T-helper 17 cell (primary cell): ENCODE measurements around the gene TMEM145. TPM values are rescaled to one million over a fixed set of nuclear protein-coding genes. Genes with fewer than 3 reads are reported as not detected.

ENCODE experiments used
- ATAC-seq: fragments of 150-1000 bp; cut with Tn5 transposase; 2 replicates; pipeline ENCODE4 v1.10.0; 2021; ENCODE audit warnings: mild to moderate bottlenecking, moderate library complexity
- DNase-seq, 3 donors: peaks; one replicate each; pipeline versions ENCODE4 v3.0.0 to v3.0.0-alpha.2; 2020 to 2021
- H3K9me3 ChIP-seq: one replicate; pipeline ENCODE4 v1.7.0; 2013; ENCODE audit warnings: low read length, mild to moderate bottlenecking; ENCODE audit not compliant: control insufficient read depth, poor library complexity, severe bottlenecking
- H3K27ac Mint-ChIP-seq: one replicate; pipeline ENCODE4 v1.8.0; 2022; ENCODE audit warnings: mild to moderate bottlenecking, moderate library complexity, mixed read lengths
- H3K27me3 Mint-ChIP-seq: one replicate; pipeline ENCODE4 v1.8.0; 2022; ENCODE audit warnings: mixed read lengths
- H3K36me3 Mint-ChIP-seq: one replicate; pipeline ENCODE4 v1.8.0; 2022; ENCODE audit warnings: low read depth, mixed read lengths
- H3K4me1 Mint-ChIP-seq: one replicate; pipeline ENCODE4 v1.8.0; 2022; ENCODE audit warnings: mild to moderate bottlenecking, mixed read lengths
- H3K4me3 Mint-ChIP-seq: one replicate; pipeline ENCODE4 v1.8.0; 2022; ENCODE audit warnings: mild to moderate bottlenecking, moderate library complexity, mixed read lengths
- total RNA-seq, 4 donors: library from RNA in 2 of 4; stranded (reverse) in 2 of 4; gene quantifications; one replicate each; pipeline ENCODE4 v1.2.3 and lab custom pipeline; 2022 to 2026

Gene TMEM145
- total RNA-seq, 2 donors from 2014 or later = not detected

DNA sequence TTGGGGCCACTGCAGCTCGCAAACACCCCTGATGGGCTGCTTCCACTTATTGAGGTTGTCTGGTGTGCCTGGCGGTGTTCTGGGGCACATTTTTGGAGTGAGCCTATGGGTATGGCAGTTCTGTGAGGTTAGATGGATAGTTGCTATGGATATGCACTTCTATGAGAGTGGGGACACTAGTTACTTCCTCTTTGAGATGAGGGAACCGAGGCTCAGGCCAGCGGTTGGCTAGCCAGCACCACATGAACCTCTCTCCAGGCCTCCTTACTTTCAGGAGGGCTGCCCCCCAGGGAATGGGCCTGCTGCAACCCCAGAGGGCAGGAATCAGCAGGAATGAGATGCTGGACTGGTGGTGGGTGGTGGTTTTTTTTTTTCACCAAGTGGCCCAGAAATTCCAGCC lies 24.7 kb upstream of the TMEM145 start:
- no peak for ATAC-seq
- Mint-ChIP-seq H3K4me3 (no peak overlapping the region), H3K36me3 (peaks cover 9% of the 10 kb centered on the region), H3K27me3 (no peaks in the 10 kb centered on the region), H3K4me1 (peaks cover 26% of the 10 kb centered on the region), H3K27ac (no peak overlapping the region)
- no peak for DNase-seq
- H3K9me3 ChIP-seq = no peaks in the 10 kb centered on the region

DNA sequence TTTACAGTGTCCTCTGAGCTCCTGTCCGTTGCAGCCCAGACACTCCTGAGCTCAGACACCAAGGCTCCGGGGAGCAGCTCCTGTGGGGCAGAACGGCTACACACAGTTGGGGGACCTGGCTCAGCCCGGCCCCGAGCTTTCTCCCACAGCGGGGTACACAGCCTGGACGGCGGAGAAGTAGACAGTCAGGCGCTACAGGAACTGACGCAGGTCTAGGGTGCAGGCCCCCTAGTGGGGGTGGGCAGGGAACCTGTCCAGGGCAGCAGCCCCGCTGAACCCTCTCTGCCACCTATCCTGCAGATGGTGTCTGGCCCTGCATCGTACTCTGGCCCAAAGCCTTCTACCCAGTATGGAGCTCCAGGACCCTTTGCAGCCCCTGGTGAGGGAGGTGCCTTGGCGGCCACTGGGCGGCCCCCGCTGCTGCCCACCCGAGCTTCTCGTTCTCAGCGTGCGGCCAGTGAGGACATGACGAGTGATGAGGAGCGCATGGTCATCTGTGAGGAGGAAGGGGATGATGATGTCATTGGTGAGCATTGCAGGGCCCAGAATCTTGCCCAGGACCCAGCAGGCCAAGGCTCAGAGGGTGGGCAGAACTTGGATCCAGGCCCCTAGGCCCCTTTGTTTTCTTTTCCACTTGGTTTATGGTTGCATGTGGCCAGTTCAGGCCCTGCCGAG lies 24.1 kb upstream of the TMEM145 start:
- no peak for ATAC-seq
- Mint-ChIP-seq H3K27ac (no peak overlapping the region), H3K27me3 (no peaks in the 10 kb centered on the region), H3K4me3 (no peak overlapping the region), H3K4me1 (peaks cover 26% of the 10 kb centered on the region), H3K36me3 (peaks cover 9% of the 10 kb centered on the region)
- no peak for DNase-seq
- no peaks in the 10 kb centered on the region for H3K9me3 ChIP-seq

DNA sequence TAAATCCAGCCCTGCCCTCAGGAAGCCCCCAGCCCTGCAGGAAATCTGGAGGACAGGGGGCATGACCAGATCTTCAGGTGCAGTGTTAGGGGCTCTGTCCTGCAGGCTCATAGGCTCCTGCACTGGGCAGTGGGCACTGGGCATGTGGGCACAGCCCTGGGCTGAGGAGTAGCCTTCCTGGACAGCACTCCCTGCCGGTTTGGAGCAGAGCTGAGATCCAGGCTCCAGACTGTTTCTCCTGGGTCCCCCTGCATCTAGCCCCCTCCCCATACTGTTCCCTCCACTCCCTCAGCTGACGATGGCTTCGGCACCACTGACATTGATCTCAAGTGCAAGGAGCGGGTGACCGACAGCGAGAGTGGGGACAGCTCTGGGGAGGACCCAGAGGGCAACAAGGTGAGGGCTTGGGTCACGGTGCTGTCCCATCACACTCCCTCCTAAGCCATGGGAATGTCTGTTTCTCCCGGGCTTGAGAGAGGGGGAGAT lies 23.5 kb upstream of the TMEM145 start:
- no peak for DNase-seq
- no peaks in the 10 kb centered on the region for H3K9me3 ChIP-seq
- Mint-ChIP-seq H3K4me1 (peaks cover 26% of the 10 kb centered on the region), H3K36me3 (peaks cover 9% of the 10 kb centered on the region), H3K27me3 (no peaks in the 10 kb centered on the region), H3K27ac (no peak overlapping the region), H3K4me3 (no peak overlapping the region)
- ATAC-seq = no peak

DNA sequence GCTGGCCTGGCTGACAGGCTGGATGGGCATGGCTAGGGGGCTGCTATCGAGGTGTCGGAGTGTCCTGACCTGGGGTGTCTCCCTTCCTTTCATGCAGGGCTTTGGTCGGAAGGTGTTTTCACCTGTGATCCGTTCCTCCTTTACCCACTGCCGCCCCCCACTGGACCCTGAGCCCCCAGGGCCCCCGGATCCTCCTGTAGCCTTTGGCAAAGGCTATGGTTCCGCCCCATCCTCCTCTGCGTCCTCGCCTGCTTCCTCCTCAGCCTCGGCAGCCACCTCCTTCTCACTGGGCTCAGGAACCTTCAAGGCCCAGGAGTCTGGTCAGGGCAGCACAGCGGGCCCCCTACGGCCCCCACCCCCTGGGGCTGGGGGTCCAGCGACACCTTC lies 23.0 kb upstream of the TMEM145 start:
- Mint-ChIP-seq H3K36me3 (peaks cover 6% of the 10 kb centered on the region), H3K4me1 (peaks cover 21% of the 10 kb centered on the region), H3K4me3 (no peak overlapping the region), H3K27ac (no peak overlapping the region), H3K27me3 (no peaks in the 10 kb centered on the region)
- no peaks in the 10 kb centered on the region for H3K9me3 ChIP-seq
- ATAC-seq (no peak), DNase-seq (no peak)

DNA sequence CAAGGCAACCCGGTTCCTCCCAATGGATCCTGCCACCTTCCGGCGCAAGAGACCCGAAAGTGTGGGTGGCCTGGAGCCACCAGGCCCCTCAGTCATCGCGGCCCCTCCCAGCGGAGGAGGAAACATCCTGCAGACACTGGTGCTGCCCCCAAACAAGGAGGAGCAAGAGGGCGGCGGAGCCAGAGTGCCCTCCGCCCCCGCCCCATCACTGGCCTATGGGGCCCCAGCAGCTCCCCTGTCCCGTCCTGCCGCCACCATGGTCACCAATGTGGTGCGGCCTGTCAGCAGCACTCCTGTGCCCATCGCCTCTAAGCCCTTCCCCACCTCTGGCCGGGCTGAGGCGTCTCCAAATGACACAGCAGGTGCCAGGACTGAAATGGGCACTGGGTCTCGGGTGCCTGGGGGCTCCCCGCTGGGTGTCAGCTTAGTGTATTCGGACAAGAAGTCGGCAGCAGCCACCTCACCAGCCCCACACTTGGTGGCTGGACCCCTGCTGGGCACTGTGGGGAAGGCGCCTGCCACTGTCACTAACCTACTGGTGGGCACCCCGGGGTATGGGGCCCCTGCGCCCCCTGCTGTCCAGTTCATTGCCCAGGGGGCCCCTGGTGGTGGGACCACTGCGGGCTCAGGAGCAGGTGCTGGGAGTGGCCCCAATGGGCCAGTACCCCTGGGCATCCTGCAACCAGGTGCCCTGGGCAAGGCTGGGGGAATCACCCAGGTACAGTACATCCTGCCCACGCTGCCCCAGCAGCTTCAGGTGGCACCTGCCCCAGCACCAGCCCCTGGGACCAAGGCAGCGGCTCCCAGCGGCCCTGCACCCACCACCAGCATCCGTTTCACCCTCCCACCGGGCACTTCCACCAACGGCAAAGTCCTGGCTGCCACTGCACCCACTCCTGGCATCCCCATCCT lies 22.3 kb upstream of the TMEM145 start:
- DNase-seq (peak; percentile 42 to 47 (median 46)), ATAC-seq (peak; percentile 67)
- no peaks in the 10 kb centered on the region for H3K9me3 ChIP-seq
- H3K36me3 Mint-ChIP-seq = peaks cover 6% of the 10 kb centered on the region
- H3K27me3 Mint-ChIP-seq = no peaks in the 10 kb centered on the region
- H3K27ac Mint-ChIP-seq = no peak overlapping the region
- no peak overlapping the region for H3K4me3 Mint-ChIP-seq
- H3K4me1 Mint-ChIP-seq = peaks cover 15% of the 10 kb centered on the region

DNA sequence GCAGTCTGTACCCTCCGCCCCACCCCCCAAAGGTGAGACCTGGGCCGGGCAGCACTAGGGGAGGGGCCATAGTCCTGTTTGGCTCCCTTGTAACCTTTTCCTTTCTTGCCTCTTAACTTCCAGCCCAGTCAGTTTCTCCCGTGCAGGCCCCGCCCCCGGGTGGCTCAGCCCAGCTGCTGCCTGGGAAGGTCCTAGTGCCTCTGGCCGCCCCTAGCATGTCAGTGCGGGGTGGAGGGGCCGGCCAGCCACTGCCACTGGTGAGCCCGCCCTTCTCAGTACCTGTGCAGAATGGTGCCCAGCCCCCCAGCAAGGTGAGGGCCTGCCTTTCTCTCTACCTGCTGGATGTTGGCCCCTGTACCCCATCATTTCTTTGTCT lies 21.7 kb upstream of the TMEM145 start:
- ATAC-seq (no peak), DNase-seq (no peak)
- H3K9me3 ChIP-seq = no peaks in the 10 kb centered on the region
- H3K27ac Mint-ChIP-seq = peak overlapping the region; percentile 93
- H3K4me1 Mint-ChIP-seq = peaks cover 13% of the 10 kb centered on the region
- no peak overlapping the region for H3K4me3 Mint-ChIP-seq
- peaks cover 6% of the 10 kb centered on the region for H3K36me3 Mint-ChIP-seq
- H3K27me3 Mint-ChIP-seq = no peaks in the 10 kb centered on the region

DNA sequence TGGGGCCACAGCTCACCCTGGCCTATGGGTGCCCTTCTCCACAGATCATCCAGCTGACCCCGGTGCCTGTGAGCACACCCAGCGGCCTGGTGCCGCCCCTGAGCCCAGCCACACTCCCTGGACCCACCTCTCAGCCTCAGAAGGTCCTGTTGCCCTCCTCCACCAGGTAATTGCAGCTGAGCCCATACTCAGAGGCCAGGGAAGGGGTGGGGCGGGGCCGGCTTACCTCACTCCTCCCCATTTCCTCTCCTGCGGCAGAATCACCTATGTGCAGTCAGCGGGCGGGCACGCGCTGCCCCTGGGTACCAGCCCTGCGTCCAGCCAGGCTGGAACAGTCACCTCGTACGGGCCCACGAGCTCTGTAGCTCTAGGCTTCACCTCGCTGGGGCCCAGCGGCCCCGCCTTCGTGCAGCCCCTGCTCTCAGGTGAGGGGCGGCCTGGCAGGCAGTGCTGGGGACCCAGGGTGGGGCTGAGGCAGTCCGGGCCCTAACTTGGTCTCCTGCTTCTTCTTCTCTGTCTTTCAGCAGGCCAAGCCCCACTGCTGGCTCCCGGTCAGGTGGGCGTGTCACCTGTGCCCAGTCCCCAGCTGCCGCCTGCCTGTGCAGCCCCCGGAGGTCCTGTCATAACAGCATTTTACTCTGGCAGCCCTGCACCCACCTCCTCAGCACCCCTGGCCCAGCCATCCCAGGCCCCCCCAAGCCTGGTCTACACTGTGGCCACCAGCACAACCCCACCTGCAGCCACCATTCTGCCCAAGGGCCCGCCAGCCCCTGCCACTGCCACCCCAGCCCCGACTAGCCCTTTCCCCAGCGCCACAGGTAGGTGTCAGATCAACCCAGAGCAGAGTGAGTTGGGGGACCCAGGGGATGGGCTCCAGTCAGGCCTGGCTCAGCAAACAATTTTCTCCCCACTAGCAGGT lies 20.8 kb upstream of the TMEM145 start:
- no peak for ATAC-seq
- Mint-ChIP-seq H3K27me3 (no peaks in the 10 kb centered on the region), H3K27ac (peak overlapping the region; percentile 93), H3K36me3 (peaks cover 6% of the 10 kb centered on the region), H3K4me3 (peak overlapping the region; percentile 60), H3K4me1 (peaks cover 13% of the 10 kb centered on the region)
- H3K9me3 ChIP-seq = no peaks in the 10 kb centered on the region
- no peak for DNase-seq

DNA sequence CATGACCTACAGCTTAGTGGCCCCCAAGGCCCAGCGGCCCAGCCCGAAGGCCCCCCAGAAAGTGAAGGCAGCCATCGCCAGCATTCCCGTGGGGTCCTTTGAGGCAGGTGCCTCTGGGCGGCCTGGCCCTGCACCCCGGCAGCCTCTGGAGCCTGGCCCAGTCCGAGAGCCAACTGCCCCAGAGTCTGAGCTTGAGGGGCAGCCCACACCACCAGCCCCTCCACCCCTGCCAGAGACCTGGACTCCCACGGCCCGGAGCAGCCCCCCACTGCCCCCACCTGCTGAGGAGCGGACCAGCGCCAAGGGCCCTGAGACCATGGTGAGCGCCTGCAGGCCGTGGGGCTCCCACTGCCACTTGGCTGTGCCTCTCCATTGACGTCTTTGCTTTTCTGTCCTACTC lies 20.1 kb upstream of the TMEM145 start:
- ATAC-seq (no peak), DNase-seq (no peak)
- no peak overlapping the region for H3K27ac Mint-ChIP-seq
- peaks cover 6% of the 10 kb centered on the region for H3K36me3 Mint-ChIP-seq
- H3K27me3 Mint-ChIP-seq = no peaks in the 10 kb centered on the region
- H3K4me1 Mint-ChIP-seq = peaks cover 13% of the 10 kb centered on the region
- no peak overlapping the region for H3K4me3 Mint-ChIP-seq
- no peaks in the 10 kb centered on the region for H3K9me3 ChIP-seq

DNA sequence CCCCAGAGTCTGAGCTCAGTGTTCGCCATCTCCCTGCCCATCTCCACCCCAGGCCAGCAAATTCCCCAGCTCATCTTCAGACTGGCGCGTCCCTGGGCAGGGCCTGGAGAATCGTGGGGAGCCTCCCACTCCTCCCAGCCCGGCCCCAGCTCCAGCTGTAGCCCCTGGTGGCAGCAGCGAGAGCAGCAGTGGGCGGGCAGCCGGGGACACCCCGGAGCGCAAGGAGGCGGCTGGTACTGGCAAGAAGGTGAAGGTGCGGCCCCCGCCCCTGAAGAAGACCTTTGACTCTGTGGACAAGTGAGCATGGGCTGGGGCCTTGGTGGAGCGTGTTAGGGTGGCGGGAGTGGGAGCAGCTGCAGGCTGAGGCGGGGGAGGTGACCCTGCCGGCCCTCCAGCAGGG lies 19.6 kb upstream of the TMEM145 start:
- Mint-ChIP-seq H3K27ac (no peak overlapping the region), H3K4me1 (peaks cover 13% of the 10 kb centered on the region), H3K36me3 (peaks cover 6% of the 10 kb centered on the region), H3K4me3 (no peak overlapping the region), H3K27me3 (no peaks in the 10 kb centered on the region)
- no peak for ATAC-seq
- no peak for DNase-seq
- H3K9me3 ChIP-seq = no peaks in the 10 kb centered on the region

DNA sequence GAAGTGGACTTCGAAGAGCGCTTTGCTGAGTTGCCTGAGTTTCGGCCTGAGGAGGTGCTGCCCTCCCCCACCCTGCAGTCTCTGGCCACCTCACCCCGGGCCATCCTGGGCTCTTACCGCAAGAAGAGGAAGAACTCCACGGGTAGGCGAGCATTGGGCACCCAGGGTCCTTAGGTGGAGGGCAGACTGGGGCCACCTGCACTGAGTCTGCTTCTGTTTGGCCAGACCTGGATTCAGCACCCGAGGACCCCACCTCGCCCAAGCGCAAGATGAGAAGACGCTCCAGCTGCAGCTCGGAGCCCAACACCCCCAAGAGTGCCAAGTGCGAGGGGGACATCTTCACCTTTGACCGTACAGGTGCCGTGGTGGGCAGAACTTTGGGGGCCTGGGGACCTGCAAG lies 19.2 kb upstream of the TMEM145 start:
- ATAC-seq = no peak
- no peak overlapping the region for H3K27ac Mint-ChIP-seq

DNA sequence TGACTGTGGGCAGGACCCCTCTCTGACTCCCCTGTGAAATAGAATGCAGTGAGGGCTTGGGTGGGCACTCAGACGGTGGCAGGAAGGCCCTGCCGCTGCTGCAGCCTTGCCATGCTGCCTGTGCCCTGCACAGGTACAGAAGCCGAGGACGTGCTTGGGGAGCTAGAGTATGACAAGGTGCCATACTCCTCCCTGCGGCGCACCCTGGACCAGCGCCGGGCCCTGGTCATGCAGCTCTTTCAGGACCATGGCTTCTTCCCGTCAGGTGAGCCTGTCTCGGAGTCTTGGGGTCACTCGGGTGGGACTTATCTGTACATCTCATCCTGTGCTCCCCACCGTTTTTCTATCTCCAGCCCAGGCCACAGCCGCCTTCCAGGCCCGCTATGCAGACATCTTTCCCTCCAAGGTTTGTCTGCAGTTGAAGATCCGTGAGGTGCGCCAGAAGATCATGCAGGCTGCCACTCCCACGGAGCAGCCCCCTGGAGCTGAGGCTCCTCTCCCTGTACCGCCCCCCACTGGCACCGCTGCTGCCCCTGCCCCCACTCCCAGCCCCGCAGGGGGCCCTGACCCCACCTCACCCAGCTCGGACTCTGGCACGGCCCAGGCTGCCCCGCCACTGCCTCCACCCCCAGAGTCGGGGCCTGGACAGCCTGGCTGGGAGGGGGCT lies 18.5 kb upstream of the TMEM145 start:
- H3K9me3 ChIP-seq = no peaks in the 10 kb centered on the region
- ATAC-seq (no peak), DNase-seq (no peak)
- Mint-ChIP-seq H3K4me3 (no peak overlapping the region), H3K36me3 (peaks cover 6% of the 10 kb centered on the region), H3K4me1 (peaks cover 13% of the 10 kb centered on the region), H3K27me3 (no peaks in the 10 kb centered on the region), H3K27ac (no peak overlapping the region)

More for the DNA sequence above, 19.2 kb upstream of the TMEM145 start:
- Mint-ChIP-seq H3K4me3 (no peak overlapping the region), H3K36me3 (peaks cover 6% of the 10 kb centered on the region), H3K4me1 (peaks cover 13% of the 10 kb centered on the region), H3K27me3 (no peaks in the 10 kb centered on the region)
- no peaks in the 10 kb centered on the region for H3K9me3 ChIP-seq
- no peak for DNase-seq

DNA sequence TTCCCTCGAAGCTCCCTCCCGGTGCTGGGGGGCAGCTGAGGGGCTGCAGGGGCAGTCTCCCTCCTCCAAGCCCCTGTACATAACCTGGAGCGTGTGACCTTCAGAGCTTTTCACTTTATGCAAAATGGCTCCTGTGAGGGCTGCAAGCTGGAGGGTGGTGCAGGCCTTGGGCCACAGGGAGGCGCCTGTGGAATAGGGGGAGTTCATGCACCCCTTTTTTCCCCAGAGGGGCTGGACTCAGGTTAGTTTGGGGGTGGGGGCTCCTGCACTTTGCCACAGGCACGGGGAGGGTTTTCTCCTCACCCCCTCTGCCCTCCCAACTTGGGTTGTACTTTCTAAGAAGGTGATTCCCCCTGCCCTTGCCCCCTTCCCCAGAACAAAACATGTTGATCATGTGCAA lies 17.8 kb upstream of the TMEM145 start:
- Mint-ChIP-seq H3K27me3 (no peaks in the 10 kb centered on the region), H3K36me3 (peaks cover 6% of the 10 kb centered on the region), H3K4me1 (peaks cover 13% of the 10 kb centered on the region), H3K4me3 (no peak overlapping the region), H3K27ac (peak overlapping the region; percentile 83)
- DNase-seq = no peak
- no peak for ATAC-seq
- no peaks in the 10 kb centered on the region for H3K9me3 ChIP-seq
